Measurements from ENCODE around the gene XRCC1.

The XRCC1 gene

DNA sequence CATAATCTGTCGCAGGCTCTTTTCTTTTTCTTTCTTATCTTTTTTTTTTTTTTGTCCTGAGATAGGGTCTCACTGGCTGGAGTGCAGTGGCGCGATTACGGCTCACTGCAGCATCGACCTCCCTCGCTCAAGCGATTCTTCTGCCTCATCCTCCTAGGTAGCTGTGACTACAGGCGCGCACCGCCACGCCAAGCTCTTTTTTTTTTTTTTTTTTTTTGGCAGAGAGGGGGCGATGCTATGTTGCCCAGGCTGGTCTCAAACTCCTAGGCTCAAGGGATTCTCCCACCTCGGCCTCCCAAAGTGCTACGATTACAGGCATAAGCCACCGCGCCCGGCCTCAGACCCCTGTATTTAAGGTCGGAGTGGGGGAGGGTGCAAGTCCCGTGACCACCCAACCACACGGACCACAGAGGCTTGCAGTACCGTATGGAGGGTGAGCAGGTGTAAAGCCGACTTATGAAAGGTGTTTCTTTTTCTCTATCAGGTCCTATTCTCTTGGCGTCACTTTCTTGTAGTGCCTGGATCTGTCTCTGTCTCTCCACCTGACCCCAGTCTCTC is 72.8 kb downstream of the XRCC1 start:
- no peak for TF ChIP-seq CTCF (IDR thresholded peaks at IDR 0.05; ENCODE audit: low read depth, low read length)
- no peak overlapping the region for H3K4me3 ChIP-seq (ENCODE audit: low read depth, low read length)

- no peak overlapping the region for H3K4me3 ChIP-seq (ENCODE audit: low read depth, low read length)
- no peak for TF ChIP-seq CTCF (IDR thresholded peaks at IDR 0.05; ENCODE audit: low read depth, low read length)
Observed at GRCh38 chr19:43501661-43502418, 73.5 kb downstream of the XRCC1 start.

GRCh38 chr19:43499042-43499441 is 76.3 kb downstream of the XRCC1 start:
- H3K4me3 ChIP-seq (ENCODE audit: low read depth, low read length) = no peak overlapping the region
- no peak for TF ChIP-seq CTCF (IDR thresholded peaks at IDR 0.05; ENCODE audit: low read depth, low read length)

GRCh38 chr19:43498233-43498842 is 77.0 kb downstream of the XRCC1 start:
- TF ChIP-seq CTCF (IDR thresholded peaks at IDR 0.05; ENCODE audit: low read depth, low read length) = no peak
- H3K4me3 ChIP-seq (ENCODE audit: low read depth, low read length) = no peak overlapping the region

GRCh38 chr19:43496960-43497359 is 78.4 kb downstream of the XRCC1 start:
- no peak overlapping the region for H3K4me3 ChIP-seq (ENCODE audit: low read depth, low read length)
- TF ChIP-seq CTCF (IDR thresholded peaks at IDR 0.05; ENCODE audit: low read depth, low read length) = no peak

DNA sequence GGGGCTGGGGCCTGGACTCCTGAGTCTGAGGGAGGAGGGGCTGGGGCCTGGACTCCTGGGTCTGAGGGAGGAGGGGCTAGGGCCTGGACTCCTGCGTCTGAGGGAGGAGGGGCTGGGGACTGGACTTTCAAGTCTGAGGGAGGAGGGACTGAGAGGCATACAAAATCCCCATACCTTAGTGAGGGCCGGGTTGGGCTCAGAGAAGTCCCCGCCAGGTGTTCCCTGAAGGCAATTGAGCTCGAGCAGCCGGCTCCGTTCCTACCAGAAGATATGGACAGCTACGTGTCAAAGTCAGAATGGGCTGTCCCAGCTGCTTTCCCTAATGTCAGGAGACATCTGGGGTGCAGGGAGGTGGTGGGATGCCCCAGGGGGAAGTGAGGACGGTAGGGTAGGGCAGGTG is 80.2 kb downstream of the XRCC1 start:
- TF ChIP-seq CTCF (IDR thresholded peaks at IDR 0.05; ENCODE audit: low read depth, low read length) = no peak
- H3K4me3 ChIP-seq (ENCODE audit: low read depth, low read length) = no peak overlapping the region
